Epithelial cell of esophagus (primary cell): ENCODE data around the gene DIP2C.
"Not testable (repeated sequence)": the region's sequence is repeated elsewhere in the genome, so short reads cannot be mapped to it uniquely, and the experiment has no call there.

Experiments
- DNase-seq: peaks from one replicate; pipeline ENCODE4 v3.0.0; 2010; ENCODE audit warnings: low read depth
- H3K4me3 ChIP-seq: 2 replicates; pipeline ENCODE4 v1.5.1; 2011; ENCODE audit warnings: mild to moderate bottlenecking, low read length, control low read depth
- TF ChIP-seq, protein P1 (sequence below): IDR thresholded peaks from 2 replicates; pipeline ENCODE4 v1.5.1; 2011; ENCODE audit warnings: low read depth, mild to moderate bottlenecking, low read length, control low read depth, inconsistent platforms; ENCODE audit not compliant: insufficient read depth; ENCODE audit errors: missing control alignments

Gene DIP2C

DNA sequence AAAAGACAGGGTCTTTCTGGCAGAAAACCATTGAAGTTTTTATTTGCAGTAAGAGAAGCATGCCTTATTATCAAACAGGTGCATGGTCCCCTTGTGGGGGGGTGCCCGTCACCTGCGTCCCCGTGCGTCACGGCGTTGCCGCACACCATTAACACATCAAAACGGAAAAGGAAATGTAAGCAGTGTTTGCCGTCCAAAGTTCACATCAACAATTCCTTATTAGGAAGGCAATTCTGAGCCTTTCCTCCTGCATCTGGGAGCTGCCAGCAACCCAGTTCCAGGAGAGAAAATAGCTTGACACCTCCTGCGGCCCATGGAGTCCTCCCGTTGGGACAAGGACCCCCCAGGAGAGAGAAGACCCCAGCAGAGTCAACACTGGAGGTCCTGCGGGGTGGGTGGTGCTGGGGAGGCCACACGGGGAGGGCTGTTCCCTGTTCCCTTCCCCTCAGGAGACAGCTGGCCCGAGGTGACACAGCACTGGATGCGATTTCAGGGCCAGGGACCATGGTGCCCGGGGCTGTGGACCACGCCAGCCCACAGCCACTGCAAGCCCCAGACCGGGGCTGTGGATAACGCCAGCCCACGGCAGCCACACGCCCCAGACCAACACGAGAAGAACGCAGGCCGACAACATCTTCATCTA, 39.5 kb downstream of the DIP2C start:
- no peak for DNase-seq
- H3K4me3 ChIP-seq: no peak overlapping the region
- TF ChIP-seq, protein P1, sequence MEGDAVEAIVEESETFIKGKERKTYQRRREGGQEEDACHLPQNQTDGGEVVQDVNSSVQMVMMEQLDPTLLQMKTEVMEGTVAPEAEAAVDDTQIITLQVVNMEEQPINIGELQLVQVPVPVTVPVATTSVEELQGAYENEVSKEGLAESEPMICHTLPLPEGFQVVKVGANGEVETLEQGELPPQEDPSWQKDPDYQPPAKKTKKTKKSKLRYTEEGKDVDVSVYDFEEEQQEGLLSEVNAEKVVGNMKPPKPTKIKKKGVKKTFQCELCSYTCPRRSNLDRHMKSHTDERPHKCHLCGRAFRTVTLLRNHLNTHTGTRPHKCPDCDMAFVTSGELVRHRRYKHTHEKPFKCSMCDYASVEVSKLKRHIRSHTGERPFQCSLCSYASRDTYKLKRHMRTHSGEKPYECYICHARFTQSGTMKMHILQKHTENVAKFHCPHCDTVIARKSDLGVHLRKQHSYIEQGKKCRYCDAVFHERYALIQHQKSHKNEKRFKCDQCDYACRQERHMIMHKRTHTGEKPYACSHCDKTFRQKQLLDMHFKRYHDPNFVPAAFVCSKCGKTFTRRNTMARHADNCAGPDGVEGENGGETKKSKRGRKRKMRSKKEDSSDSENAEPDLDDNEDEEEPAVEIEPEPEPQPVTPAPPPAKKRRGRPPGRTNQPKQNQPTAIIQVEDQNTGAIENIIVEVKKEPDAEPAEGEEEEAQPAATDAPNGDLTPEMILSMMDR: no peak

DNA sequence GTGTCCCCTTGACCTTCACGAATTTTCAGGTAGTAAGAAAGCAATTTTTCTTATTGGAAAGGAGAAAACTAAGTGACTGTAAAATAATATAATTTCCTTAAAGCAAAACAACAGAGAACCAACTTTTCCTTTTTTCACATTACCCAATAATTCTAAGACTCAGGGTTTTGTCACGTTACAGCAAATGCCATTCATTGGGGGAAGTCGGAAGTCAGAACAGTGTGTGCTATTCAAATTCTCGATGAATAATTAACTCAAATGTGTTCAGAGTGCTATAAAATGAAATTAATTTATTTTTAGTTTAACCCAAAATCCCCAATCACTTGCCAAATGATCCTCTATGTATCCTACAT, 40.0 kb downstream of the DIP2C start:
- DNase-seq: no peak
- H3K4me3 ChIP-seq: no peak overlapping the region
- TF ChIP-seq, protein P1: no peak

DNA sequence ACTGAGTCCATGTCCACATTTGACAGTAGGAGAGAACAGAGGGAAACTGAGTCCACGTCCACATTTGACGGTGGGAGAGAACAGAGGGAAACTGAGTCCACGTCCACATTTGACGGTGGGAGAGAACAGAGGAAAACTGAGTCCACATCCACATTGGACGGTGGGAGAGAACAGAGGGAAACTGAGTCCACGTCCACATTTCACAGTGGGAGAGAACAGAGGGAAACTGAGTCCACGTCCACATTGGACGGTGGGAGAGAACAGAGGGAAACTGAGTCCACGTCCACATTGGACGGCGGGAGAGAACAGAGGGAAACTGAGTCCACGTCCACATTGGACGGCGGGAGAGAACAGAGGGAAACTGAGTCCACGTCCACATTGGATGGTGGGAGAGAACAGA, 42.4 kb downstream of the DIP2C start:
- not testable (repeated sequence) for DNase-seq, H3K4me3 ChIP-seq

DNA sequence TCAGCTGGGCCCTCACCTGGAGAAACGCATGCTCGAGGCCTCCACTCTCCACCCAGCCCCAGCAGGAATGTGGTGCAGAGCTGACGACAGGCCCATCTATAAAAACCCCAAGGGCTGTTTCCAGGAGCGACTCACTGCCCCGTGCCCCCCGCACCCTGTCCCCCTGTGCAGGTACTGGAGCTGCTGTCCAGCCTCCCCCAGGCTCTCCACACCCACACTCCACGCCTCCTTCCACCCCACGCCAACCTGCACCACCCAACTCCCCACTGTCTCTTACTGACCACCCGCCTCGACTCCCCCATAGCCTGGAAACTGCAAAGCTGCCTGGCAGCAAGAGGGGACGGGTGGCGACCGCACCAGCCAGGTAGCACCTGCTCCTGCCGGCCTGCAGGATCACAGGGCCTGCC, 43.3 kb downstream of the DIP2C start:
- DNase-seq: no peak
- H3K4me3 ChIP-seq: no peak overlapping the region
- TF ChIP-seq, protein P1: no peak

DNA sequence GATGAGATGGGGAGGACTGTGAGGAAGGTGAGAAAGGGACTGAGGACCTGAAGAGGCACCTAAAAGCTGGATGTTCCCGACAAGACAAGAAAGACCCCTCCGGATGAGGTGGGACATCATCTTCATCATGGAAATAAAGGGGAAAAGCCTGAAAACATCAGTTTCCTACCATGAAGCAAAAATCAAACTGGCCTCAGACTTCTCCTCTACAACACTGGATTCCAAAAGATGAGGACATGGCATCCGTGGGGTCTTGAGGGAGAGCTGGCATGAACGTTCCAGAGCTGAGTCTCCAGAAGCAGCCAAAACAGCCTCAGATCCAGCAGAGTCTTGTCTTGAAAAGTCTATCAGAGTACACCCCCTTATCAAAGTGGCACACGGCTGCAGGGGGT, 44.5 kb downstream of the DIP2C start:
- TF ChIP-seq, protein P1: no peak
- no peak overlapping the region for H3K4me3 ChIP-seq
- DNase-seq: no peak

DNA sequence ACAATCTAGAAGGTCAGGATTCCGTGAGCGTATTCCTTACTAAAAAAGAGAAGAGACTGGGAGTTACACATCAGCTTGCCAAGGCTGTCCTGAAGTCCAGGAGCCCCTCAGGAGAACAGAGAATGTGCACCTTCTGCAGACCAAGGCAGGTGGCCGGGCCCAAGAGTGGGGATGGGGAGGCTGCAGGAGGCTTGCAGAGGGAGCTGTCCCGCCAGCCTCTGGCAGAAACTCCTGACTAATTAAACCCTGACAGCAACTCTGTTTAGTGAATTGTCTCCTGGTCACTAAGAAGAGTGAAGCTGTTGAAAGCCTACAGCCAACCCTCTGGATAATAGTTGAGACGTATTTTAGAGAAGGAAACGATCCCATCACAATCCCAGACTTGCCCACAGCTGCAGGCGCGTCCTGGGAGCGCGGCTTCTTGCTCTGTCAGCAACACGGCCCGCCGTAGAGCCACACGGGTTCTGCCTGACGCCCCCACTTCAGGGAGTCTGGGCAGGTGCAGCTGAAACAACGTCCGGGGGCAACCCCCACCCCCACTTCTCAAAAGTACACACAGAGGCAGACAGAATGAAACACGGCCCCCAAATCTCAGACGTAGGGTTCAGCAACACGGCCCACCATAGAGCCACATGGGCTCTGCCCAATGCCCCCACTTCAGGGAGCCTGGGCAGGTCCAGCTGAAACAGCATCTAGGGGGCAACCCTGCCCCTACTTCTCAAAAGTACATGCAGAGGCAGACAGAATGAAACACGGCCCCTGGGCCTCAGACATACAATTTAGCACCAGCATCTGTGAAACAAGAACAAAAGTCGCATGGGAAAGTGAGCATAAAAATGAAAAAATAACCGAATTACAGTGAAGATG, 45.2 kb downstream of the DIP2C start:
- H3K4me3 ChIP-seq: no peak overlapping the region
- DNase-seq: no peak
- TF ChIP-seq, protein P1: no peak

DNA sequence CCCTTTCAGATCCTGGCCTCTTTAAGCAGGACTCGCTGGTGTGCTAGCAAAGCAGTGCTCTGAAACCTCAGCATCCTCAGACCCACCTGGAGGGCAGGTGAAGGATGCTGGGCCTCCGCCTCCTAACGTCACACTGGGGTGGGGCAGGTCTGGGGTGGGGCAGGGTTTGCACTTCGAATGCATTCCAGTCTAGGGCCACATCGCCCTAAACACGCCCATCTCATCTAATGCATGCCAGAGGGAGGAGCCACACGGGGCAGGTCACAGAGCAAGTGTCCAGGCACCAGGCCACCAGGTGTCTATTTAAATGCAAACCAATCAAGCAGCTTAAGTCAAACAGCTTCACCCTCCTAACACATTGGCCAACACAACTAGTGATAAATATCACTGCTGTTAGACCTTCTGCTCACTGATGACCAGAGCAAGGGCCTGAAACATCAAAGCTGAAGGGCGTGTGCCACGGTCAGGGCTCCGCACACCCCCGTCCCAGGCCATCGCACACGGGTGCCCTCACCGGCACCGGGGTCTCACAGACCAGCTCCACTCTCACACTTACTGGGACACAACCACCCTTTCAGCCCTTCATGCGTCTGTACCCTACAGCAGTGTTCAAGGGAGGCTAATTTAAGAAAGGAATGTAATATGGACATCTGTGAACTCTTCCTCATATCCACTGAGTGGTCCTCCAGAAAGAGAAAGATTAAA, 47.1 kb downstream of the DIP2C start:
- no peak overlapping the region for H3K4me3 ChIP-seq
- TF ChIP-seq, protein P1: no peak

More for the DNA sequence above, 47.1 kb downstream of the DIP2C start:
- no peak for DNase-seq
